PC-9 (cell line): ENCODE results near the gene ENAH. TPM values are rescaled to one million over a fixed set of nuclear protein-coding genes. Genes with fewer than 3 reads are reported as not detected.

ENCODE experiments used
- BruUV-seq: library from RNA; stranded (reverse); fragments of 400-500 nt; replicated peaks from 2 replicates; lab custom pipeline; 2021; lab: Mats Ljungman, UMichigan
- CTCF ChIA-PET: fragments of 300-600 bp; sonication (Branson Sonifier 250); formaldehyde crosslinking; loops from one replicate; lab custom pipeline; 2022; ENCODE audit warnings: antibody characterized with exemption; lab: Charles Lee
- POLR2A ChIA-PET: fragments of 300-600 bp; sonication (Branson Sonifier 250); formaldehyde crosslinking; loops from one replicate; lab custom pipeline; 2022; ENCODE audit warnings: antibody characterized with exemption; ENCODE audit not compliant: unreplicated experiment; lab: Charles Lee
- DNase-seq, 2 experiments: peaks; one replicate each; pipeline versions ENCODE4 v3.0.0 to v3.0.0-alpha.2; 2015 to 2022; ENCODE audit warnings: mixed read lengths in 1 of 2
- H2AFZ ChIP-seq: fragments of 200-600 bp; sonication (generic); 2 replicates; pipeline ENCODE4 v1.8.1; 2017; ENCODE audit warnings: antibody characterized with exemption
- H3F3A ChIP-seq: fragments of 200-600 bp; sonication (generic); 2 replicates; pipeline ENCODE4 v1.8.1; 2017; ENCODE audit warnings: antibody characterized with exemption, mild to moderate bottlenecking, low read depth; ENCODE audit not compliant: insufficient read depth
- H3K27ac ChIP-seq: fragments of 200-600 bp; sonication (generic); 2 replicates; pipeline ENCODE4 v1.6.1; 2016; ENCODE audit warnings: mixed run types
- H3K27me3 ChIP-seq: fragments of 200-600 bp; sonication (generic); 2 replicates; pipeline ENCODE4 v1.6.1; 2016; ENCODE audit warnings: low read depth, mixed run types; ENCODE audit not compliant: insufficient read depth
- H3K36me3 ChIP-seq: fragments of 200-600 bp; sonication (generic); 2 replicates; pipeline ENCODE4 v1.6.1; 2016; ENCODE audit warnings: low read depth, mixed run types
- H3K4me1 ChIP-seq: fragments of 200-600 bp; sonication (generic); replicated peaks from 2 replicates; pipeline ENCODE4 v1.6.1; 2016; ENCODE audit warnings: mixed run types; ENCODE audit not compliant: insufficient read depth
- H3K4me2 ChIP-seq: fragments of 200-600 bp; sonication (generic); 2 replicates; pipeline ENCODE4 v1.6.1; 2017; ENCODE audit warnings: mixed run types
- H3K4me3 ChIP-seq: fragments of 200-600 bp; sonication (generic); 2 replicates; pipeline ENCODE4 v1.6.1; 2016; ENCODE audit warnings: mixed run types
- H3K79me2 ChIP-seq: fragments of 200-600 bp; sonication (generic); 2 replicates; pipeline ENCODE4 v1.6.1; 2017; ENCODE audit warnings: low read depth, mixed run types
- H3K9me2 ChIP-seq: fragments of 200-600 bp; sonication (generic); 2 replicates; pipeline ENCODE4 v1.8.1; 2017; ENCODE audit warnings: mild to moderate bottlenecking; ENCODE audit not compliant: insufficient read depth
- H3K9me3 ChIP-seq: fragments of 200-600 bp; sonication (generic); 2 replicates; pipeline ENCODE4 v1.8.1; 2016; ENCODE audit warnings: low read depth; ENCODE audit not compliant: insufficient read depth
- H4K20me1 ChIP-seq: fragments of 200-600 bp; sonication (generic); 2 replicates; pipeline ENCODE4 v1.8.1; 2017; ENCODE audit not compliant: insufficient read depth
- EZH2 ChIP-seq: fragments of 200-600 bp; sonication (generic); IDR thresholded peaks from 2 replicates; pipeline ENCODE4 v1.8.0; 2017; ENCODE audit warnings: antibody characterized with exemption, low read depth
- intact Hi-C: fragments of 100-400 bp; cut with micrococcal nuclease; formaldehyde crosslinking; loops from one replicate; pipeline ENCODE4 v1.10.0; 2022; ENCODE audit not compliant: unreplicated experiment
- total RNA-seq: library from RNA; stranded (reverse); gene quantifications from 2 replicates; pipeline ENCODE4 v1.2.3, GENCODE V29; 2021
- TF ChIP-seq, protein P1 (sequence below): fragments of 200-600 bp; sonication (generic); conservative IDR thresholded peaks from 2 replicates; pipeline ENCODE4 v1.6.1; 2017; ENCODE audit warnings: mixed run types, antibody characterized with exemption, mild to moderate bottlenecking, moderate library complexity

The ENAH gene
- total RNA-seq, 1 experiment from 2014 or later: 167 TPM

DNA sequence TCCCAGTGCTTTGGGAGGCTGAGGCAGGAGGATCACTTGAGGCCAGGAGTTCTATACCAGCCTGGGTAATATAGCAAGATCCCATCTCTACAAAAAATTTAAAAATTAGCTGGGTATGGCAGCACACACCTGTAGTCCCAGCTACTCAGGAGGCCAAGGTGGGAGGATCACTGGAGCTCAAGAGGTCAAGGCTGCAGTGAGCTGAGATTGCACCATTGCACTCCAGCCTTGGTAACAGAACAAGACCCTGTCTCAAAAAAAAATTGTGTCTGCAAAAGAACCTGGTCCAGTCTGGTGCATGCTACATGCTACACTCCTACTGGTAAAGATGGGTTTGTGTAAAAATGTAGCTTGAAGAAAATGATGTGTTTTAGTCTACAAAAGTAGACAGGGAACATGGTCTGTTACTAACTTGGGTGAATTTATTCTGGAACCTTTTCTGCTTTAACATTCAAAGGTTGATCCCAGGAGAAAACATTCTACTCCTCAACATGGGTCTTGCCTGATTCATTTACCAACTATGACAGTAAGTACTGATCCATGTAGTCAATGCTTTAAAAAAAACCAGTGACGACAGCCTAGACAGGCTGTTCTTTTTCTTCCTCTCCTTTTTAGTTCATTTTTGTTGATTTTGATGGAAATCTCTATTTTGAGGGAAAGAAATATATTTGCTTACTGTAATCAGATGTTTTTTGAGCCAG, 32.7 kb upstream of the ENAH start:
- Histone ChIP-seq H3K27me3 (no peaks in the 10 kb centered on the region), H3K9me3 (no peaks in the 10 kb centered on the region; the same call in 1 of the 2 replicates), H3F3A (no peaks in the 10 kb centered on the region; the same call in 1 of the 2 replicates), H3K4me2 (no peak overlapping the region), H3K36me3 (no peaks in the 10 kb centered on the region), H3K9me2 (no peaks in the 10 kb centered on the region), H4K20me1 (no peaks in the 10 kb centered on the region), H2AFZ (no peak overlapping the region), H3K4me3 (no peak overlapping the region), H3K4me1 (no peaks in the 10 kb centered on the region), H3K27ac (no peak overlapping the region), H3K79me2 (no peaks in the 10 kb centered on the region)
- no TSS peak for BruUV-seq
- DNase-seq: no peak
- TF ChIP-seq, protein P1, sequence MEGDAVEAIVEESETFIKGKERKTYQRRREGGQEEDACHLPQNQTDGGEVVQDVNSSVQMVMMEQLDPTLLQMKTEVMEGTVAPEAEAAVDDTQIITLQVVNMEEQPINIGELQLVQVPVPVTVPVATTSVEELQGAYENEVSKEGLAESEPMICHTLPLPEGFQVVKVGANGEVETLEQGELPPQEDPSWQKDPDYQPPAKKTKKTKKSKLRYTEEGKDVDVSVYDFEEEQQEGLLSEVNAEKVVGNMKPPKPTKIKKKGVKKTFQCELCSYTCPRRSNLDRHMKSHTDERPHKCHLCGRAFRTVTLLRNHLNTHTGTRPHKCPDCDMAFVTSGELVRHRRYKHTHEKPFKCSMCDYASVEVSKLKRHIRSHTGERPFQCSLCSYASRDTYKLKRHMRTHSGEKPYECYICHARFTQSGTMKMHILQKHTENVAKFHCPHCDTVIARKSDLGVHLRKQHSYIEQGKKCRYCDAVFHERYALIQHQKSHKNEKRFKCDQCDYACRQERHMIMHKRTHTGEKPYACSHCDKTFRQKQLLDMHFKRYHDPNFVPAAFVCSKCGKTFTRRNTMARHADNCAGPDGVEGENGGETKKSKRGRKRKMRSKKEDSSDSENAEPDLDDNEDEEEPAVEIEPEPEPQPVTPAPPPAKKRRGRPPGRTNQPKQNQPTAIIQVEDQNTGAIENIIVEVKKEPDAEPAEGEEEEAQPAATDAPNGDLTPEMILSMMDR: no peak
- TF ChIP-seq EZH2: no peak
- intact Hi-C loops: no loop called here
- CTCF ChIA-PET: interaction anchor here (0.6 kb wide), 1 partner anchor 1115 kb away, joined by 3 read pairs; no protein-coding TSS in a partner anchor
- POLR2A ChIA-PET: interaction anchor here (0.6 kb wide), 1 partner anchor 89 kb away, joined by 3 read pairs; no protein-coding TSS in a partner anchor

GRCh38 chr1:225684741-225685140, 31.8 kb upstream of the ENAH start:
- H3K27me3 ChIP-seq: no peaks in the 10 kb centered on the region
- no peaks in the 10 kb centered on the region for H4K20me1 ChIP-seq
- H2AFZ ChIP-seq: no peak overlapping the region
- H3F3A ChIP-seq: no peaks in the 10 kb centered on the region; the same call in 1 of the 2 replicates
- no peaks in the 10 kb centered on the region for H3K79me2 ChIP-seq
- H3K9me2 ChIP-seq: no peaks in the 10 kb centered on the region
- TF ChIP-seq, protein P1: no peak
- no peak for TF ChIP-seq EZH2
- no peak overlapping the region for H3K4me2 ChIP-seq
- no peaks in the 10 kb centered on the region; the same call in 1 of the 2 replicates for H3K9me3 ChIP-seq
- no peak overlapping the region for H3K27ac ChIP-seq
- ChIA-PET CTCF (no interaction called here), POLR2A (no interaction called here)
- H3K4me3 ChIP-seq: no peak overlapping the region
- no peaks in the 10 kb centered on the region for H3K4me1 ChIP-seq
- DNase-seq: no peak
- intact Hi-C loops: no loop called here
- no TSS peak for BruUV-seq
- no peaks in the 10 kb centered on the region for H3K36me3 ChIP-seq

DNA sequence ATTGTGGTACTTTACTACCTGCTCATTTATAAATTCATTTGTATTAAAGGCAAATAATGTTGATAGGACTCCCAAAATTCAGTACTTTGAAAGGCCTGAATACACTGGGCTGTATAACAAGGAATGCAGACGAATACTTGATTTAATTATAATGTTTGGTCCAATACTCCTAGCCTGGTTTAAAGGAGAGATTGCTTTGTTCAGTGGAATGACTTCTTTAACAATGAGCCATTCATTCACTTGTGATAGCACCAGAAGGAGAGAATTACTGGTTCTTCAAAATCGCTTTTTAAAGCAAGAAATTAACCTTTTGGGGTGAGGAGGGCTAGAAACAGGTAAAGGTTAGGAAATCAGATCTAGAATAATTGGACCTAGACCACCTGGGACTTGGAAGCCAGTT, 28.3 kb upstream of the ENAH start:
- Histone ChIP-seq H3K4me3 (no peak overlapping the region), H3K79me2 (no peaks in the 10 kb centered on the region), H3K9me3 (no peaks in the 10 kb centered on the region), H3K27ac (no peak overlapping the region), H3K36me3 (no peaks in the 10 kb centered on the region), H3F3A (no peaks in the 10 kb centered on the region; the same call in 1 of the 2 replicates), H3K9me2 (no peaks in the 10 kb centered on the region), H3K4me2 (no peak overlapping the region), H3K4me1 (no peaks in the 10 kb centered on the region), H4K20me1 (no peaks in the 10 kb centered on the region), H3K27me3 (no peaks in the 10 kb centered on the region), H2AFZ (no peak overlapping the region)
- no TSS peak for BruUV-seq
- ChIA-PET POLR2A (no interaction called here), CTCF (no interaction called here)
- DNase-seq: no peak
- intact Hi-C loops: no loop called here
- TF ChIP-seq, protein P1: no peak
- no peak for TF ChIP-seq EZH2
